ENCODE data around the gene SPDYA.

The SPDYA gene

GRCh38 chr2:28870146-28870891 lies 59.7 kb downstream of the SPDYA start, which contains the start of gene TRMT61B:
Gene TRMT61B, minus strand, starts transcription at chr2:28870309. Its CDS starts 32 bp downstream, at chr2:28870277.
- in situ Hi-C loops (cut with HindIII; ENCODE audit: low sequenced_read_pairs), result no loop called here

GRCh38 chr2:28871620-28872019 lies 61.0 kb downstream of the SPDYA start:
- DNase-seq (ENCODE audit: low read depth, low spot score), result no peak
- H3K4me3 ChIP-seq (ENCODE audit: low read depth, low read length), result no peak overlapping the region
- in situ Hi-C loops (cut with HindIII; ENCODE audit: low sequenced_read_pairs), result no loop called here
- no peak for TF ChIP-seq CTCF (IDR thresholded peaks at IDR 0.05; ENCODE audit: low read depth, low read length)

More at GRCh38 chr2:28870146-28870891, 59.7 kb downstream of the SPDYA start, which contains the start of gene TRMT61B:
- peak within 1 kb of the TSS; percentile 68 for H3K4me3 ChIP-seq (ENCODE audit: low read depth, low read length)
- no peak for TF ChIP-seq CTCF (IDR thresholded peaks at IDR 0.05; ENCODE audit: low read depth, low read length)
- peak; percentile 94 for DNase-seq (ENCODE audit: low read depth, low spot score)

- no peak for TF ChIP-seq CTCF (IDR thresholded peaks at IDR 0.05; ENCODE audit: low read depth, low read length)
- H3K4me3 ChIP-seq (ENCODE audit: low read depth, low read length), result no peak overlapping the region
- no peak for DNase-seq (ENCODE audit: low read depth, low spot score)
- in situ Hi-C loops (cut with HindIII; ENCODE audit: low sequenced_read_pairs), result no loop called here
Measured at GRCh38 chr2:28880193-28880592, 69.6 kb downstream of the SPDYA start.

GRCh38 chr2:28893488-28893887 lies 82.9 kb downstream of the SPDYA start:
- in situ Hi-C loops (cut with HindIII; ENCODE audit: low sequenced_read_pairs), result no loop called here

GRCh38 chr2:28894470-28895188 lies 84.0 kb downstream of the SPDYA start, which contains the start of gene WDR43:
Gene WDR43, plus strand, starts transcription at chr2:28894667. Its CDS starts 32 bp downstream, at chr2:28894699.
- TF ChIP-seq CTCF (IDR thresholded peaks at IDR 0.05; ENCODE audit: low read depth, low read length), result no peak
- DNase-seq (ENCODE audit: low read depth, low spot score), result peak; percentile 100
- peak within 1 kb of the TSS; percentile 96 for H3K4me3 ChIP-seq (ENCODE audit: low read depth, low read length)
- in situ Hi-C loops (cut with HindIII; ENCODE audit: low sequenced_read_pairs), result no loop called here

More at GRCh38 chr2:28893488-28893887, 82.9 kb downstream of the SPDYA start:
- DNase-seq (ENCODE audit: low read depth, low spot score), result no peak
- TF ChIP-seq CTCF (IDR thresholded peaks at IDR 0.05; ENCODE audit: low read depth, low read length), result no peak
- H3K4me3 ChIP-seq (ENCODE audit: low read depth, low read length), result no peak overlapping the region

GRCh38 chr2:28895189-28895893 lies 84.7 kb downstream of the SPDYA start:
- peak overlapping the region; percentile 96 for H3K4me3 ChIP-seq (ENCODE audit: low read depth, low read length)
- no peak for TF ChIP-seq CTCF (IDR thresholded peaks at IDR 0.05; ENCODE audit: low read depth, low read length)
- in situ Hi-C loops (cut with HindIII; ENCODE audit: low sequenced_read_pairs), result no loop called here
- peak; percentile 35 for DNase-seq (ENCODE audit: low read depth, low spot score)

Data from astrocyte of the spinal cord (primary cell).